H1 (cell line): ENCODE measurements around the gene ADH1B. TPM values are rescaled to one million over a fixed set of nuclear protein-coding genes. Genes with fewer than 3 reads are reported as not detected.

ENCODE experiments used
- E2F6 ChIP-seq: IDR thresholded peaks from 2 replicates; pipeline ENCODE4 v1.6.1; 2012; ENCODE audit warnings: inconsistent platforms
- KDM4A ChIP-seq: IDR thresholded peaks from one replicate; pipeline ENCODE4 v1.7.1; 2012; ENCODE audit warnings: low read depth, mild to moderate bottlenecking, moderate library complexity, low read length, inconsistent platforms; ENCODE audit not compliant: severe bottlenecking
- polyA plus RNA-seq, 7 experiments: library from polyadenylated mRNA; depleted of rRNA in 3 of 7; stranded (reverse) in 5 of 7; unstranded in 2 of 7; fragments of >200 nt in 5 of 7; fragments of 200-250 nt in 2 of 7; gene quantifications; 1 replicate in 5 of 7; 2 replicates in 1 of 7; 4 replicates in 1 of 7; pipeline versions ENCODE4 v1.2.1 to v1.2.3, GENCODE V29; 2011 to 2013; ENCODE audit warnings: missing spikeins in 2 of 7, mixed read lengths in 2 of 7
- total RNA-seq: library from RNA; stranded (reverse); fragmentation: NEBNext Ultra II Directional; extraction: Animal tissue kit (Norgen Biotek cat#: 25700); gene quantifications from 2 replicates; pipeline ENCODE4 v1.2.1, GENCODE V29; 2021

The ADH1B gene
- total and polyA plus RNA-seq, 2 of the 8 experiments (the other 6 are each of a cell fraction or from before 2014, with no cell fraction given), result not detected

- TF ChIP-seq E2F6 (no peak), KDM4A (no peak)
Measured at GRCh38 chr4:99361899-99362275, 40.7 kb upstream of the ADH1B start (continued).
